ENCODE results near the gene MMP24. TPM values are rescaled to one million over a fixed set of nuclear protein-coding genes. Genes with fewer than 3 reads are reported as not detected.
"Not testable (repeated sequence)": the region's sequence is repeated elsewhere in the genome, so short reads cannot be mapped to it uniquely, and the experiment has no call there.

The MMP24 gene
- total and polyA plus RNA-seq, 7 experiments from 2014 or later: 0.07 to 0.08 TPM; not detected in 5

DNA sequence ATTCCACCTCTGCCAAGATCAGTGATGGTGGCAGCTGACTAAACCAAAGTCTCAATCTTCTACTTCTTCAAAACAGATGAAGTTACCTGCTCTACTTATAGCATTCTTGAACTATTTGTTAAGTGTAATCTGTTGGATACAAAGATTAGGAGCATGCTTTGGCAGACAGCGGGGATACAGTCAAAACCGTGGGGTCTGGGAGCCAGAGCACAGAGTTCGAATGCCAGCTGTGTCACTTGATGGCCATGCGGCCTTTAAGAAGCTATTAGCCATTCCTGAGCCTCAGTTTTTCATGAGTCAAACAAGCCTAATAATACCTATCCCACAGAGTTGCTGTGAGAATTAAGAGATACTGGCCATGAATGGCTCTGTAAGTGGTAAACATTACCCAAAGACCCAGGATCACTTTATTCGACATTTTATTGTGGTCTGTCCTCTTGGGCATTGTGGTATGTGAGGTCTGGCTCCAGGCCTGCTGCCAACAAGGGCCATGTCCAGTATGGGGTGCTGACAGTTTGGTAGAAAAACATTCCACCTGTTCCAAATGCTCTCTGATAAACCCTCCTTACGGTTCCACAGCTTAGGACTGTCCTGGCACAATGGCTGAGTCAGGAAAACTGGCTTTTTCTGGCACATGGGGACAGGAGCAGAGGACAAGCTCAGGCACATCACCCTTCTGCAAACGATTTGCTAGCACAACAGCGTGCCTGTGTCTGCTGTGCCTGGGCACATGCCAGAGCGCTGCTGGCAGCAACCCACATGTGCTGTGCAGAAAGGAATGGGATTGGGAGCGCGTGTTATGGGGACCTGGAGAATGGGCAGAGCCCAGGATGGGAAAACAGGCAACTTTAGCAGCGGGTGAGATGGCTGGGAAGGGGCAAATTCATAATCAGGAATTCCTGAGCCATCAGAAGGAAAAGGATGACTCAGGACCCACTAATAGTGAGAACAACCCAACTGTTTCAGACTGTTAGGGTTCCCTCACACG, 81.5 kb downstream of the MMP24 start:
- Histone ChIP-seq H3K27me3 (ENCODE audit: control insufficient read depth in 2 of 2, insufficient read depth in 2 of 2, low read length in 2 of 2) (no peaks in the 10 kb centered on the region), H3K4me1 (ENCODE audit: control insufficient read depth in 2 of 2, insufficient read depth in 2 of 2, low read length in 2 of 2) (no peaks in the 10 kb centered on the region), H3K4me3 (ENCODE audit: low read length) (no peak overlapping the region), H3K9me3 (ENCODE audit: control insufficient read depth in 2 of 3, low read length in 3 of 3) (no peaks in the 10 kb centered on the region), H3K27ac (ENCODE audit: low read depth, low read length) (no peak overlapping the region), H3K36me3 (ENCODE audit: control insufficient read depth in 2 of 3, insufficient read depth in 3 of 3, low read length in 3 of 3) (peaks cover 0 to 19% (median 0%) of the 10 kb centered on the region in 3 experiments)
- peaks cover 0 to 16% (median 10%) of the 10 kb centered on the region in 5 donors for H3K36me3 Mint-ChIP-seq
- peaks cover 0 to 60% (median 9%) of the 10 kb centered on the region in 7 donors for H3K4me1 Mint-ChIP-seq
- H3K27me3 Mint-ChIP-seq: no peaks in the 10 kb centered on the region
- H3K27ac Mint-ChIP-seq: peak overlapping the region in 3 of 9 donors; percentile 8 to 67 (median 10)
- ChIA-PET CTCF (interaction anchor here (1.1 kb wide), 2 partner anchors 9 to 12 kb away, joined by 3 read pairs; no protein-coding TSS in a partner anchor), POLR2A (interaction anchor here (0.5 kb wide), 1 partner anchor 19 kb away, joined by 5 read pairs; no protein-coding TSS in a partner anchor)
- no peaks in the 10 kb centered on the region for H3K9me3 Mint-ChIP-seq
- intact Hi-C loops (cut with micrococcal nuclease): loop anchor here in 1 of 2 donors (1.0 kb wide), 1 partner anchor 474 kb away; no protein-coding TSS in a partner anchor
- H3K4me3 Mint-ChIP-seq: no peak overlapping the region
- no peak for ATAC-seq
- DNase-seq: no peak

DNA sequence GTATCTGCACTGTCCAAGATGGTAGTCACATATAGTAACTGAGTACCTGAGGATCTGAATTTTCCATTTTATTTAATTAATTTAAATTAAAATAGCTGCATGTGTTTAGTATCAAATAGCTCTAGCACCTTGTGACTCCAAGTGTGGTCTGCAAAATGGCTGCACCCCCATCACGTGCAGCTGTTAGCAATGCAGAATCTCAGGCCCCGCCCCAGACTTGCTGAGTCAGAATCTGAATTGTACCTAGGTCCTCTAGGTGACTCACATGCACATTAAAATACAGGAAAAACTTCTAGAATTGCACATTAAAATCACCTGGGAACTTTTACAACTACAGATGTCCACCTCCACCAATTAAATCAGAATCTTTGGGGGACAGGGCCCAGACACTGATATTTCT, 84.9 kb downstream of the MMP24 start:
- ATAC-seq (no peak), DNase-seq (peak in 1 of 9 donors; percentile 54)
- Histone ChIP-seq H3K27ac (ENCODE audit: low read depth, low read length) (no peak overlapping the region), H3K36me3 (ENCODE audit: control insufficient read depth in 2 of 3, insufficient read depth in 3 of 3, low read length in 3 of 3) (peaks cover 0 to 14% (median 0%) of the 10 kb centered on the region in 3 experiments), H3K9me3 (ENCODE audit: control insufficient read depth in 2 of 3, low read length in 3 of 3) (no peaks in the 10 kb centered on the region), H3K4me1 (ENCODE audit: control insufficient read depth in 2 of 2, insufficient read depth in 2 of 2, low read length in 2 of 2) (peaks cover 0 to 5% of the 10 kb centered on the region in 2 donors), H3K4me3 (ENCODE audit: low read length) (no peak overlapping the region), H3K27me3 (ENCODE audit: control insufficient read depth in 2 of 2, insufficient read depth in 2 of 2, low read length in 2 of 2) (no peaks in the 10 kb centered on the region)
- ChIA-PET POLR2A (no interaction called here), CTCF (no interaction called here)
- no peak overlapping the region for H3K27ac Mint-ChIP-seq
- intact Hi-C loops (cut with micrococcal nuclease): no loop called here
- peaks cover 5 to 56% (median 9%) of the 10 kb centered on the region in 7 donors for H3K4me1 Mint-ChIP-seq
- no peak overlapping the region for H3K4me3 Mint-ChIP-seq
- no peaks in the 10 kb centered on the region for H3K9me3 Mint-ChIP-seq
- H3K36me3 Mint-ChIP-seq: peaks cover 0 to 20% (median 15%) of the 10 kb centered on the region in 5 donors
- no peaks in the 10 kb centered on the region for H3K27me3 Mint-ChIP-seq

DNA sequence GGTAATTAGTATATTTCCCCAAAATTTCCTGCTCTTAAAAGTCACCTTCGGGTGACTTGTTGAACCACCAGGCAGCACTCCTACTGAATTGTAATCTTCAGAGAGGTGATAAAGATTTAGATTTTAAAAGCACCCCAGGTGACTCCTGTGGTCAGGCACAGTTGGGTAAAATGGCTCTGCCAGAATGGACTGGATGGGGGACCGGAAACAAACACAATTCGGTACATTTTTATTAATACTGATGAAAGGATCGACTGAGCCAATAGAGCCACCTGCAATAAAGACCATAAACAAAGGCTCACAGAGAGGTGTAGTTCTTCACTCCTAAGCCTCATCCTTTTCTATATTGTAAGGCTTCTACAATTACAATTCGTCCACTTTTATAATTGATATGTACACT, 85.3 kb downstream of the MMP24 start:
- Histone ChIP-seq H3K27me3 (ENCODE audit: control insufficient read depth in 2 of 2, insufficient read depth in 2 of 2, low read length in 2 of 2) (no peaks in the 10 kb centered on the region), H3K27ac (ENCODE audit: low read depth, low read length) (no peak overlapping the region), H3K36me3 (ENCODE audit: control insufficient read depth in 2 of 3, insufficient read depth in 3 of 3, low read length in 3 of 3) (peaks cover 0 to 12% (median 0%) of the 10 kb centered on the region in 3 experiments), H3K4me1 (ENCODE audit: control insufficient read depth in 2 of 2, insufficient read depth in 2 of 2, low read length in 2 of 2) (peaks cover 0 to 5% of the 10 kb centered on the region in 2 donors), H3K9me3 (ENCODE audit: control insufficient read depth in 2 of 3, low read length in 3 of 3) (no peaks in the 10 kb centered on the region), H3K4me3 (ENCODE audit: low read length) (no peak overlapping the region)
- Mint-ChIP-seq H3K27ac (peak overlapping the region in 1 of 9 donors; percentile 9), H3K36me3 (peaks cover 0 to 20% (median 15%) of the 10 kb centered on the region in 5 donors), H3K9me3 (no peaks in the 10 kb centered on the region), H3K4me3 (peak overlapping the region in 1 of 10 donors; percentile 19), H3K27me3 (no peaks in the 10 kb centered on the region), H3K4me1 (peaks cover 5 to 55% (median 9%) of the 10 kb centered on the region in 7 donors)
- CTCF ChIA-PET: no interaction called here
- POLR2A ChIA-PET: no interaction called here
- intact Hi-C loops (cut with micrococcal nuclease): no loop called here
- DNase-seq (no peak), ATAC-seq (no peak)

DNA sequence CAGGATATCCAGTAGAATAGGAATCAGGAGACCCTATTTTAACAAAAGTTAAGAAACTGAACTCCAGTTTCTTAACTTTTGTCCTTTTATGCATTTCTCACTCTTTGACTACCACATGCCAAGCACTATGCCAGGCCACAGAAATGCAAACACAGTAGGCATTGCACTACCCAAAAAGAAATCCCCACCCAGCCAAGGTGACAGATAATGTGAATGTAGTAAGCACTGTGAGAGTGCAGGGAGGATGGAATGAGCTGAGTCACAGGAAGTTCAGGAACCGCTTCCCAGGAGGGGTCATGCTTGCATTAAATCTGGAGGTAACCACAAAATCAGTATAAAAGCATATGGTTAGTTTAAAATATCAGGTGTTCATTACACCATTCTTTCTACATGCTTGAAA, 85.8 kb downstream of the MMP24 start:
- ATAC-seq (no peak), DNase-seq (no peak)
- peak overlapping the region in 1 of 9 donors; percentile 56 for H3K27ac Mint-ChIP-seq
- peaks cover 5 to 50% (median 9%) of the 10 kb centered on the region in 7 donors for H3K4me1 Mint-ChIP-seq
- peak overlapping the region in 1 of 10 donors; percentile 19 for H3K4me3 Mint-ChIP-seq
- H3K27me3 Mint-ChIP-seq: no peaks in the 10 kb centered on the region
- Histone ChIP-seq H3K4me3 (ENCODE audit: low read length) (no peak overlapping the region), H3K27ac (ENCODE audit: low read depth, low read length) (no peak overlapping the region), H3K9me3 (ENCODE audit: control insufficient read depth in 2 of 3, low read length in 3 of 3) (no peaks in the 10 kb centered on the region), H3K36me3 (ENCODE audit: control insufficient read depth in 2 of 3, insufficient read depth in 3 of 3, low read length in 3 of 3) (peaks cover 0 to 12% (median 0%) of the 10 kb centered on the region in 3 experiments), H3K4me1 (ENCODE audit: control insufficient read depth in 2 of 2, insufficient read depth in 2 of 2, low read length in 2 of 2) (peaks cover 0 to 5% of the 10 kb centered on the region in 2 donors), H3K27me3 (ENCODE audit: control insufficient read depth in 2 of 2, insufficient read depth in 2 of 2, low read length in 2 of 2) (no peaks in the 10 kb centered on the region)
- H3K9me3 Mint-ChIP-seq: no peaks in the 10 kb centered on the region
- peaks cover 0 to 20% (median 15%) of the 10 kb centered on the region in 5 donors for H3K36me3 Mint-ChIP-seq
- ChIA-PET CTCF (interaction anchor here (0.7 kb wide), 1 partner anchor 20 kb away, joined by 3 read pairs; no protein-coding TSS in a partner anchor), POLR2A (no interaction called here)
- intact Hi-C loops (cut with micrococcal nuclease): no loop called here

DNA sequence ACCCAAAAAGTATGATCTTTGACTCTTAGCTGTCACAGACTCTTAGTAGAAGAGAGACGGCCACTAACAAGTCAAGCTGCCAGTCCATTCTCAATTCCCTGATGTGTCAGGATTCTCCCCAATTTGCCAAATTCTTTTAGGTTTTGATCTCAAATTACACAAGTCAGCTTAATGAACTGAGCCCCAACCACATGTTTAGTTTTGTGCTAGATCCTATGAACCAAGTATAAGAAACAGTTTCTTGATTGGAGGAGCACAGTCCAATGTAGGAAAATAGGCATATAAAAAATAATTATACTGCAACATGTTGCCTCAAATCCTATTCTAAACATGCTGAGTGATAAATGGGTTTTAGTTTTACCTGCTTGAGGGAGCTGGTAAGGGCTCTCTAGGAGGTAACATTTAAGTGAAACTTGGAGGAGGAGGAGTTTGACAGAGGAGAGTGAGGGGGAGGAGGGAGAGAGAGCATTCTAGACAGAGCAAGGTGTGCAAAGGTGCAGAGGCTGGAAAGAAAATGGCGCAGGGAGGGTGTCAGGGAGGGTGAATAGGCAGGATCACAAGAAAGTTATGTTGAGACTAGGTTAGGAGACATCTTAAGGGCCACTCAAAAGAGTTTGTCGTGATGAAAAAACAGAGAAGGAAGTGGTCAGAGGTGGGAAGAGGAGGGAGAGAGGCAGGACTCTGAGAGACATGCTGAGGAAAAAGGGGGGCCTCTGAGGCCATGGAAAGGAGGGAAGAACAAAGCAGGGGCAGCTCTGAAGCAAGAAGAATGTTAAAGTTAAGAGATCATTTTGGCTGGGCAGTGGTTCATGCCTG, 88.5 kb downstream of the MMP24 start:
- H3K9me3 ChIP-seq (ENCODE audit: control insufficient read depth in 2 of 3, low read length in 3 of 3): no peaks in the 10 kb centered on the region
- Mint-ChIP-seq H3K4me3 (peak overlapping the region in 1 of 10 donors; percentile 59), H3K27me3 (no peaks in the 10 kb centered on the region), H3K36me3 (peaks cover 0 to 19% (median 15%) of the 10 kb centered on the region in 5 donors), H3K27ac (peak overlapping the region; percentile 3 to 81 (median 57)), H3K9me3 (no peaks in the 10 kb centered on the region), H3K4me1 (peaks cover 5 to 64% (median 13%) of the 10 kb centered on the region in 7 donors)
- peaks cover 0 to 5% of the 10 kb centered on the region in 2 donors for H3K4me1 ChIP-seq (ENCODE audit: control insufficient read depth in 2 of 2, insufficient read depth in 2 of 2, low read length in 2 of 2)
- DNase-seq (no peak), ATAC-seq (no peak)
- peaks cover 0 to 5% (median 0%) of the 10 kb centered on the region in 3 experiments for H3K36me3 ChIP-seq (ENCODE audit: control insufficient read depth in 2 of 3, insufficient read depth in 3 of 3, low read length in 3 of 3)
- no peak overlapping the region for H3K27ac ChIP-seq (ENCODE audit: low read depth, low read length)
- intact Hi-C loops (cut with micrococcal nuclease): no loop called here
- ChIA-PET CTCF (interaction anchor here (1.4 kb wide), 1 partner anchor 11 kb away, joined by 5 read pairs; no protein-coding TSS in a partner anchor), POLR2A (no interaction called here)
- H3K4me3 ChIP-seq (ENCODE audit: low read length): no peak overlapping the region
- no peaks in the 10 kb centered on the region for H3K27me3 ChIP-seq (ENCODE audit: control insufficient read depth in 2 of 2, insufficient read depth in 2 of 2, low read length in 2 of 2)

DNA sequence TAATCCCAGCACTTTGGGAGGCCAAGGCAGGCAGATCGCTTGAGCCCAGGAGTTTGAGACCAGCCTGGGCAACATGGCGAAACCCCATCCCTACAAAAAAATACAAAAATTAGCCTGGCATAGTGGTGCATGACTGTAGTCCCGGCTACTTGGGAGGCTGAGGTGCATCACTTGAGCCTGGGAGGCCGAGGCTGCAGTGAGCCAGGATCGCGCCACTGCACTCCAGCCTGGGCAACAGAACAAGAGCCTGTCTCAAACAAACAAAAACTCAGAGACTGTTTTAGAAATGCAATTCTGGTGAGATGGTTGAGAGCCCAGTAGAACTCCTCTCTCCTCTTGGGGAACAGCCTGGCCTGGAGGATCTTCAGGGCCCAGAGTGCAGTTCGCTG, 89.1 kb downstream of the MMP24 start:
- POLR2A ChIA-PET: not testable (repeated sequence)
- H3K27ac Mint-ChIP-seq: peak overlapping the region in 6 of 9 donors; percentile 25 to 79 (median 62)

More for the DNA sequence above, 89.1 kb downstream of the MMP24 start:
- intact Hi-C loops (cut with micrococcal nuclease); H3K27ac ChIP-seq (ENCODE audit: low read depth, low read length); H3K9me3 ChIP-seq (ENCODE audit: control insufficient read depth in 2 of 3, low read length in 3 of 3); H3K27me3 Mint-ChIP-seq; H3K9me3 Mint-ChIP-seq; H3K36me3 ChIP-seq (ENCODE audit: control insufficient read depth in 2 of 3, insufficient read depth in 3 of 3, low read length in 3 of 3); DNase-seq; H3K4me3 Mint-ChIP-seq; H3K4me1 ChIP-seq (ENCODE audit: control insufficient read depth in 2 of 2, insufficient read depth in 2 of 2, low read length in 2 of 2); ATAC-seq; H3K4me3 ChIP-seq (ENCODE audit: low read length); H3K27me3 ChIP-seq (ENCODE audit: control insufficient read depth in 2 of 2, insufficient read depth in 2 of 2, low read length in 2 of 2): not testable (repeated sequence)
- peaks cover 0 to 20% (median 15%) of the 10 kb centered on the region in 5 donors for H3K36me3 Mint-ChIP-seq
- H3K4me1 Mint-ChIP-seq: peaks cover 7 to 64% (median 13%) of the 10 kb centered on the region in 7 donors
- CTCF ChIA-PET: interaction anchor here (1.4 kb wide), 1 partner anchor 11 kb away, joined by 5 read pairs; no protein-coding TSS in a partner anchor
